ENCODE results near the gene MMP28.

The MMP28 gene

GRCh38 chr17:35749560-35750412 lies 45.7 kb downstream of the MMP28 start:
- Histone ChIP-seq H3K4me3 (ENCODE audit: low read depth, low read length) (peak overlapping the region; percentile 15), H3K27me3 (replicated peaks) (peaks cover 27% of the 10 kb centered on the region), H3K36me3 (replicated peaks) (no peaks in the 10 kb centered on the region), H3K27ac (no peak overlapping the region)
- no peak for DNase-seq
- in situ Hi-C loops (cut with HindIII; ENCODE audit: low pct_ligation_motif_present, low sequenced_read_pairs) = no loop called here
- TF ChIP-seq CTCF (IDR thresholded peaks at IDR 0.05; ENCODE audit: low read depth, low read length, missing control alignments) = no peak

- TF ChIP-seq CTCF (IDR thresholded peaks at IDR 0.05; ENCODE audit: low read depth, low read length, missing control alignments) = no peak
- Histone ChIP-seq H3K36me3 (replicated peaks) (no peaks in the 10 kb centered on the region), H3K4me3 (ENCODE audit: low read depth, low read length) (no peak overlapping the region), H3K27me3 (replicated peaks) (peaks cover 27% of the 10 kb centered on the region), H3K27ac (no peak overlapping the region)
- in situ Hi-C loops (cut with HindIII; ENCODE audit: low pct_ligation_motif_present, low sequenced_read_pairs) = no loop called here
- DNase-seq = no peak
These were observed 46.5 kb downstream of the MMP28 start for GRCh38 chr17:35748979-35749378.

GRCh38 chr17:35748341-35748841 lies 47.0 kb downstream of the MMP28 start:
- no peak for TF ChIP-seq CTCF (IDR thresholded peaks at IDR 0.05; ENCODE audit: low read depth, low read length, missing control alignments)
- H3K27me3 ChIP-seq (replicated peaks) = peaks cover 27% of the 10 kb centered on the region

GRCh38 chr17:35747540-35748017 lies 47.9 kb downstream of the MMP28 start:
- no peaks in the 10 kb centered on the region for H3K36me3 ChIP-seq (replicated peaks)
- H3K27me3 ChIP-seq (replicated peaks) = peaks cover 24% of the 10 kb centered on the region
- no peak overlapping the region for H3K4me3 ChIP-seq (ENCODE audit: low read depth, low read length)
- H3K27ac ChIP-seq = no peak overlapping the region
- DNase-seq = peak; percentile 64
- in situ Hi-C loops (cut with HindIII; ENCODE audit: low pct_ligation_motif_present, low sequenced_read_pairs) = no loop called here
- TF ChIP-seq CTCF (IDR thresholded peaks at IDR 0.05; ENCODE audit: low read depth, low read length, missing control alignments) = peak; percentile 90

More at GRCh38 chr17:35748341-35748841, 47.0 kb downstream of the MMP28 start:
- Histone ChIP-seq H3K27ac (no peak overlapping the region), H3K4me3 (ENCODE audit: low read depth, low read length) (no peak overlapping the region), H3K36me3 (replicated peaks) (no peaks in the 10 kb centered on the region)
- DNase-seq = no peak
- in situ Hi-C loops (cut with HindIII; ENCODE audit: low pct_ligation_motif_present, low sequenced_read_pairs) = no loop called here

- in situ Hi-C loops (cut with HindIII; ENCODE audit: low pct_ligation_motif_present, low sequenced_read_pairs) = no loop called here
- peaks cover 31% of the 10 kb centered on the region for H3K27me3 ChIP-seq (replicated peaks)
- no peak overlapping the region for H3K27ac ChIP-seq
- no peak for DNase-seq
- no peaks in the 10 kb centered on the region for H3K36me3 ChIP-seq (replicated peaks)
- no peak overlapping the region for H3K4me3 ChIP-seq (ENCODE audit: low read depth, low read length)
- TF ChIP-seq CTCF (IDR thresholded peaks at IDR 0.05; ENCODE audit: low read depth, low read length, missing control alignments) = no peak
These were observed 49.6 kb downstream of the MMP28 start for GRCh38 chr17:35745749-35746320.

Data from brain microvascular endothelial cell (primary cell).